Liver (tissue), 3 donors: Measurements from ENCODE around the gene FGF14.

ENCODE experiments used
- CTCF ChIP-seq: fragments of 150-350 bp; IDR thresholded peaks from 2 replicates; pipeline ENCODE4 v1.5.1; 2017; ENCODE audit warnings: improper control_type of control experiment, low read depth, low read length; ENCODE audit not compliant: missing input control
- MAX ChIP-seq: IDR thresholded peaks from 2 replicates; pipeline ENCODE4 v1.6.1; 2016; ENCODE audit warnings: antibody characterized with exemption
- REST ChIP-seq: IDR thresholded peaks from 2 replicates; pipeline ENCODE4 v1.6.1; 2016; ENCODE audit warnings: antibody characterized with exemption, mild to moderate bottlenecking
- RXRA ChIP-seq, 2 donors: IDR thresholded peaks; 2 replicates each; pipeline ENCODE4 v1.6.1; 2017 to 2018; ENCODE audit warnings: antibody characterized with exemption in 2 of 2, mild to moderate bottlenecking in 1 of 2
- YY1 ChIP-seq: IDR thresholded peaks from 2 replicates; pipeline ENCODE4 v1.6.1; 2016; ENCODE audit warnings: antibody characterized with exemption, mild to moderate bottlenecking
- donor health status: healthy.
- donor health status: healthy.

- TF ChIP-seq CTCF, result no peak
- TF ChIP-seq REST, result no peak
- TF ChIP-seq YY1, result no peak
- no peak for TF ChIP-seq RXRA (IDR thresholded peaks at IDR 0.05)
- TF ChIP-seq MAX, result no peak
Measured at GRCh38 chr13:102170305-102170704, 231.5 kb downstream of the FGF14 start.
